HG03442 (cell line): Measurements from ENCODE around the gene GNAI2.
"Not testable (repeated sequence)": the region's sequence is repeated elsewhere in the genome, so short reads cannot be mapped to it uniquely, and the experiment has no call there.

Source experiments
- ATAC-seq: cut with Tn5 transposase; IDR thresholded peaks from one replicate; pipeline ENCODE4 v1.9.1; 2021; ENCODE audit warnings: mild to moderate bottlenecking, moderate library complexity; ENCODE audit not compliant: unreplicated experiment

GNAI2 gene

GRCh38 chr3:50204804-50205412 is 31.1 kb upstream of the GNAI2 start, which contains the start of gene SLC38A3:
SLC38A3 (plus strand) TSS chr3:50205271; CDS start chr3:50214200, 8,929 bp downstream.
- ATAC-seq, result no peak

- ATAC-seq, result no peak
Observed at GRCh38 chr3:50205413-50206276, 30.4 kb upstream of the GNAI2 start.

- no peak for ATAC-seq
Observed at GRCh38 chr3:50207359-50208042, 28.5 kb upstream of the GNAI2 start.

GRCh38 chr3:50208677-50209344 is 27.2 kb upstream of the GNAI2 start:
- ATAC-seq, result no peak

- no peak for ATAC-seq
Observed at GRCh38 chr3:50210176-50210509, 25.9 kb upstream of the GNAI2 start.

GRCh38 chr3:50210510-50211367 is 25.3 kb upstream of the GNAI2 start:
- ATAC-seq, result no peak

GRCh38 chr3:50211368-50211717 is 24.7 kb upstream of the GNAI2 start:
- not testable (repeated sequence) for ATAC-seq

- no peak for ATAC-seq
Observed at GRCh38 chr3:50211930-50212329, 24.1 kb upstream of the GNAI2 start.

- ATAC-seq, result no peak
Observed at GRCh38 chr3:50212502-50212901, 23.5 kb upstream of the GNAI2 start.

GRCh38 chr3:50212971-50213370 is 23.0 kb upstream of the GNAI2 start:
- ATAC-seq, result no peak

- no peak for ATAC-seq
Observed at GRCh38 chr3:50213373-50213772, 22.6 kb upstream of the GNAI2 start.

- ATAC-seq, result no peak
Observed at GRCh38 chr3:50214824-50215223, 21.2 kb upstream of the GNAI2 start.

GRCh38 chr3:50215529-50215928 is 20.5 kb upstream of the GNAI2 start:
- ATAC-seq, result no peak

- no peak for ATAC-seq
Observed at GRCh38 chr3:50217681-50218080, 18.3 kb upstream of the GNAI2 start.

GRCh38 chr3:50218448-50218847 is 17.6 kb upstream of the GNAI2 start:
- ATAC-seq, result no peak

GRCh38 chr3:50219285-50219684 is 16.7 kb upstream of the GNAI2 start:
- ATAC-seq, result no peak

GRCh38 chr3:50220109-50220508 is 15.9 kb upstream of the GNAI2 start:
- no peak for ATAC-seq

- no peak for ATAC-seq
Observed at GRCh38 chr3:50221051-50221410, 15.0 kb upstream of the GNAI2 start.

GRCh38 chr3:50221411-50222168 is 14.4 kb upstream of the GNAI2 start:
- no peak for ATAC-seq

GRCh38 chr3:50222169-50222528 is 13.9 kb upstream of the GNAI2 start:
- ATAC-seq, result no peak
